ENCODE measurements around the gene DNAJC18. TPM values are rescaled to one million over a fixed set of nuclear protein-coding genes. Genes with fewer than 3 reads are reported as not detected.

The DNAJC18 gene
- total RNA-seq, 4 donors from 2014 or later = 7.6 to 27.7 (median 14.5) TPM

DNA sequence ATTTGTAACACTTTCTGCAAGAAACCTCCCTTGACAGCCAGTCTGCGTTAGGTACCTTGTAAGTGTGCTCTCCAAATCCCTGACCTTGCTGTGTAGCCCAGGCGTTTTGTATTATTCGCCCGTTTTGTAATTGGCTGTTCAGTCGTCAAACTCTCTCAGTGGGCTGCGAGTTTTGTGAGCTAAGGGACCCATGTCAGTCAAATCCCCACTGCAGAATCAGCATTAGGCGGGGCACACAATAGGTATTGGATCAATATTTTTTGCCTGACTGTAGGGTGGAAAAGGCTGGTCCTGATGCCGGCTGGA, 665 bp downstream of the DNAJC18 start:
- no peak for TF ChIP-seq POLR2AphosphoS5 (IDR thresholded peaks at IDR 0.05)
- no peak for TF ChIP-seq EP300 (IDR thresholded peaks at IDR 0.05)
- TF ChIP-seq CTCF (IDR thresholded peaks at IDR 0.05) = no peak
- no peak for TF ChIP-seq POLR2A (IDR thresholded peaks at IDR 0.05)
- H3K4me3 ChIP-seq = peak overlapping the region; percentile 89 to 93
- no peak for ATAC-seq
- H3K27me3 ChIP-seq = no peaks in the 10 kb centered on the region
- 0 to 16% methylated on average over 1 to 8 of the region's 8 CpGs for WGBS, 2 donors (ENCODE audit: low coverage in 1 of 2)
- no peaks in the 10 kb centered on the region for H3K9me3 ChIP-seq
- peaks cover 0 to 20% (median 4%) of the 10 kb centered on the region in 3 donors for H3K4me1 ChIP-seq
- peaks cover 0 to 33% of the 10 kb centered on the region in 2 donors for H3K36me3 ChIP-seq
- peak overlapping the region; percentile 92 to 98 (median 94) for H3K27ac ChIP-seq

DNA sequence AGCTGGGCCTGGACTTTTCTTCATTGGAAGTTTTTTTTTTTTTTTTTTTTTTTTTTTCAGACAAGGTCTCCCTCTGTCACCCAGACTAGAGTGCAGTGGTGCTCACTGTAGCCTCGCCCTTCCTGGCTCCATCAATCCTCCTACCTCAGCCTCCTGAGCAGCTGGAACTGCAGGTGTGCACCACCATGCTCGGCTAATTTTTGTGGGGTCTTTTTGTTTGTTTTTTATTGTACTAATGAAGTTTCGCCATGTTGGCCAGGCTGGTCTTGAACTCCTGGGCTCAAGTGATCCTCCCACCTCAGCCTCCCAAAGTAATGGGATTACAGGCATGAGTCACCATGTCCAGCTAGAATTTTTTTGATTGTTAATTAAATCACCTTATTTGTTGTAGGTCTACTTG, 3.6 kb downstream of the DNAJC18 start:
- Histone ChIP-seq H3K27ac (no peak overlapping the region), H3K4me1 (peaks cover 0 to 20% (median 4%) of the 10 kb centered on the region in 3 donors), H3K9me3 (no peaks in the 10 kb centered on the region), H3K27me3 (no peaks in the 10 kb centered on the region), H3K4me3 (no peak overlapping the region), H3K36me3 (peaks cover 0 to 59% of the 10 kb centered on the region in 2 donors)
- TF ChIP-seq POLR2AphosphoS5 (IDR thresholded peaks at IDR 0.05) (no peak), EP300 (IDR thresholded peaks at IDR 0.05) (no peak), CTCF (IDR thresholded peaks at IDR 0.05) (no peak), POLR2A (IDR thresholded peaks at IDR 0.05) (no peak)
- ATAC-seq = no peak
- 93 to 94% methylated on average over 2 to 3 of the region's 3 CpGs for WGBS, 2 donors (ENCODE audit: low coverage in 1 of 2)

- no peak for ATAC-seq
- Histone ChIP-seq H3K9me3 (no peaks in the 10 kb centered on the region), H3K27me3 (no peaks in the 10 kb centered on the region), H3K4me3 (no peak overlapping the region), H3K36me3 (peaks cover 0 to 85% of the 10 kb centered on the region in 2 donors), H3K27ac (no peak overlapping the region), H3K4me1 (no peaks in the 10 kb centered on the region)
- TF ChIP-seq POLR2AphosphoS5 (IDR thresholded peaks at IDR 0.05) = no peak
- TF ChIP-seq CTCF (IDR thresholded peaks at IDR 0.05) = no peak
- no peak for TF ChIP-seq EP300 (IDR thresholded peaks at IDR 0.05)
- TF ChIP-seq POLR2A (IDR thresholded peaks at IDR 0.05) = no peak
- WGBS, 2 donors (ENCODE audit: low coverage in 1 of 2) = 64 to 100% methylated on average over 1 of the region's 1 CpG
Observed at GRCh38 chr5:139431706-139432105, 7.6 kb downstream of the DNAJC18 start.

DNA sequence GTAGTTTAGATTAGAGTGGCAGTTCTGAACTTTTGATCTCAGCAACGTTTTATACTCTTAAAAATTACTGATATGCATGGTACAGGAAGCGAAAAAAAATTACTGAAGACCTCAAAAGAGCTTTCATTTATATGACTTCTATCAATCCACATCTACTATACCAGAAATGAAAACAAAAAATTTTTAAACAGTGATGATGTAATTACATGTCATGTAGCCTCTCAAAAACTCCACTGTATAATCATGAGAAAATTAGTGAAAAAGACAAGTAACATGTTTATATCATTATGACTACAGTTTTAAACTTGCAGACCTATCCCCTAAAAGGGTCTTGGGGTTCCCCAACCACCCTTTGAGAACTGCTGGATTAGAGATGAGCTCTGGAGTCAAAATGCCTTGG, 9.3 kb downstream of the DNAJC18 start:
- H3K9me3 ChIP-seq = no peaks in the 10 kb centered on the region
- H3K4me3 ChIP-seq = no peak overlapping the region
- H3K4me1 ChIP-seq = no peaks in the 10 kb centered on the region
- 79 to 80% methylated on average over 2 of the region's 2 CpGs for WGBS, 2 donors (ENCODE audit: low coverage in 1 of 2)
- no peak for ATAC-seq
- H3K36me3 ChIP-seq = peaks cover 0 to 92% of the 10 kb centered on the region in 2 donors
- no peak overlapping the region for H3K27ac ChIP-seq
- no peaks in the 10 kb centered on the region for H3K27me3 ChIP-seq
- TF ChIP-seq POLR2AphosphoS5 (IDR thresholded peaks at IDR 0.05) (no peak), CTCF (IDR thresholded peaks at IDR 0.05) (no peak), EP300 (IDR thresholded peaks at IDR 0.05) (no peak), POLR2A (IDR thresholded peaks at IDR 0.05) (no peak)

DNA sequence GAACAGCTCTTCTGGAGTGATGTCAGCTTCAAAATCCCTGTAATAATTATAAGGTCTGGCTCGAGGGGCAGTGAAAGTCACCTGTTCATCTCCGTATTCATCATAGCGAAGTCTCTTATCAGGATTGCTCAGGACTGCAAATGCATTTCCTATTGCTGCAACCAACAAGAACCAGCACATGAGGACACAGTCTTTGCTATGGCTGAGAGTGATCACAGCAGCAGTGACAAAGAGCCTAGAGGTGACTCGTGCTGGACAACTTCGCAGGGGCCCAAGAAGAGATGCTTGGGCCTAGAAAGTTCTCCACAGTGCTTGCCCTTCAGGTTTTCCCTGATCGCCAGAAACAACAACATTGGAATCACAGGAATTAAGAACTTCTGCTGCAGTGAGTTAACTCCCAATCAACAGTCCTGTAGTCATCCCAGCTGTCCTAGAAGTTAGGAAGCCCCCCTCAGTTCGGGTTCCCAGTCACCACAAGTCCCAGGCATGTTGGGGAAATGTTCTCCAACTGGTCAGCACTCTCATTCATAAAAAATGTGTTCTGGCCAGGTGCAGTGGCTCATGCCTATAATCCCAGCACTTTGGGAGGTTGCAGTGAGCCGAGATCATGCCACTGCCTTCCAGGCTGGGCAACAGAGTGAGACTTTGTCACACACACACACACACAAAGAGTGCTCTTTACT, 13.0 kb downstream of the DNAJC18 start:
- no peak for ATAC-seq
- Histone ChIP-seq H3K27ac (no peak overlapping the region), H3K4me1 (peaks cover 0 to 6% (median 0%) of the 10 kb centered on the region in 3 donors), H3K9me3 (no peaks in the 10 kb centered on the region), H3K4me3 (no peak overlapping the region), H3K27me3 (no peaks in the 10 kb centered on the region), H3K36me3 (peaks cover 0 to 90% of the 10 kb centered on the region in 2 donors)
- no peak for TF ChIP-seq EP300 (IDR thresholded peaks at IDR 0.05)
- no peak for TF ChIP-seq POLR2AphosphoS5 (IDR thresholded peaks at IDR 0.05)
- no peak for TF ChIP-seq CTCF (IDR thresholded peaks at IDR 0.05)
- WGBS, 2 donors (ENCODE audit: low coverage in 1 of 2) = 71 to 76% methylated on average over 2 to 4 of the region's 8 CpGs

Data from gastroesophageal sphincter (tissue), 4 donors.